CD4-positive, alpha-beta T cell treated with Interleukin-4 for 1 hour (primary cell): Measurements from ENCODE around the gene TENT5C.

Experiments used
- DNase-seq, 2 donors: peaks; one replicate each; pipeline ENCODE4 v3.0.0-alpha.2; 2020 to 2022

The TENT5C gene

DNA sequence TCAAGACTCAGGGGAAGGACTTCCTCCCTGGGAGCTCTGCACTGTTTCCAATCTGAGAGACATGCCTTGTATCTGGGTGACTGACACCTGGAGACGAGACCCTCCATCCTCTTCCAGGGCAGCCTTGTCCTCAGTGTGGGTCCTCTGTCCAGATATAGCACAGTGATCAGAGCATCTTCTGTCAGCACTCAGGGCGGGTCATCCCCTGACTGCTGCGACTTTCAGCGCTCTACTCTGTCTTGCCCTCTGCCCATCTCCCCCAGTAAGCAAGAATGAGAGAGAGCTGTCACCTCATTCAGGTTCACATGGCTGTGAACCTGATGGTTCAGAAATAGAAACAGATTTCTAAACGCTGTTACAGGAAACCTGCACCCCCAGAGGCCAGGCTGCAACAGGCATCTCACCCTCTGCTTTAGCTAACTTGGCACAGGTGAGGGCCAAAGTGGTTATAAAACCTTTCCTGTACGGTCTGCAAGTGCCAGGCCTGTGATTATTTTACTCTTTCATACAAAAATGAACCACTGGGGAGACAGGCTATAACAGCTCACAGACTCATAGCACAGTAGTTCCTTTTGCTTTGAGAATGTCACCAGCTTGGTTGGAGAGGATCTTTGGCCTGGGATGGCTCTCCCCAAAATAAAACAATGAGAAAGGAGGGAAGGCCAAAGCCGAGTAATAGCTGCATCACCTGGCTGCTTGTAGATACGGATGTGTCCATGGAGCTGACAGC is 11.4 kb upstream of the TENT5C start:
- no peak for DNase-seq

DNA sequence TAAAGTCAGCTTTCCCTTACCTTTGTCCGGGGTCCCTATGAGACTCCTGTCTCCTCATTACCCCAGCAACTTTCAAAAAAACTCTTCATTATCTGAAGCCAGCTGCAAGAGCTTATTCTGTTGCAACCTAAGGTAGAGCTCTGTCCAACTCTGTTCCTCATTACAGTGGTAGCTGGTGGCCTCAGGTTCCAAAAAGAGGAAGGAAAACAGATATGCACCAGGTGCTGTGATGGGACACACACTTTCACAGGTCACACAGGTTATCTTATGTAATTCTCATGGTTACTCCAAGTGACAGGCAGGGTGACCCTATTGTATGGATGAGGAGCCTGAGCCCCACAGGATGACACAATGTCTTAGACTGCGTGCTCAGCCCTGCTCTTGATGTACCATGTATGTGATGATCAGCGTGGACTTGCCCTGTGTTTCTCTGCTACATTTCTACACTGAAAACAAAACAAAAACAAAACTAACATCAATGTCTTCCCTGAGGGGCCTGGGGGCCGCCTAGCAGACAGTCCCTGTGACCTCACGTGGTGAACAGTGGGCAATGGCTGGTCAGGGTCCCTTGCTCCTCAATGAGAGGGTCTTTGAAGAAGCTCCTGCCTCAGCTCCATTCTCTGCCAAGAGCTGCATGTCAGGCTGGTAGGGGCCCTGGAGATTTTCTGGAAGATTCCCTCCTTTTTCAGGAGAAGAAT is 9.7 kb upstream of the TENT5C start:
- DNase-seq, result peak in 1 of 2 donors; percentile 38

DNA sequence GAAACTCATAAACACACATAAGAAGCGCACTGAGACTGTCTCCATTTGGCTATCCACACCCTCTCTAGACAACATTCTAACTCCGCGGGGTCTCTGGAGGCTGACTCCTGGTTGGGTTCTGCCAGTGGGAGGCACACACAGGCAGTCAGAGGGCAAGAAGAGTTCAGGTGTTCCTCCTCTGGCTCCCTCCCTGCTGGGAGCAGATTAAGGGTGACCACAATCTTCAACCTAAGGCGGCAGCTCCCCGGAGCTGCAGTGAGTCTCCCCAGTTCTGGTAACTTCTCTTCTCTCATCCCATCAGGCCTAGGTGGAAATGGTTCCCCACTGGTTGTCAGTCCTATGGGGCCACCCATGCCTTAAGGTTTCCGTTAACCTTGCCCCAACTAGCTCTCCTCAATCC is 7.4 kb upstream of the TENT5C start:
- no peak for DNase-seq

DNA sequence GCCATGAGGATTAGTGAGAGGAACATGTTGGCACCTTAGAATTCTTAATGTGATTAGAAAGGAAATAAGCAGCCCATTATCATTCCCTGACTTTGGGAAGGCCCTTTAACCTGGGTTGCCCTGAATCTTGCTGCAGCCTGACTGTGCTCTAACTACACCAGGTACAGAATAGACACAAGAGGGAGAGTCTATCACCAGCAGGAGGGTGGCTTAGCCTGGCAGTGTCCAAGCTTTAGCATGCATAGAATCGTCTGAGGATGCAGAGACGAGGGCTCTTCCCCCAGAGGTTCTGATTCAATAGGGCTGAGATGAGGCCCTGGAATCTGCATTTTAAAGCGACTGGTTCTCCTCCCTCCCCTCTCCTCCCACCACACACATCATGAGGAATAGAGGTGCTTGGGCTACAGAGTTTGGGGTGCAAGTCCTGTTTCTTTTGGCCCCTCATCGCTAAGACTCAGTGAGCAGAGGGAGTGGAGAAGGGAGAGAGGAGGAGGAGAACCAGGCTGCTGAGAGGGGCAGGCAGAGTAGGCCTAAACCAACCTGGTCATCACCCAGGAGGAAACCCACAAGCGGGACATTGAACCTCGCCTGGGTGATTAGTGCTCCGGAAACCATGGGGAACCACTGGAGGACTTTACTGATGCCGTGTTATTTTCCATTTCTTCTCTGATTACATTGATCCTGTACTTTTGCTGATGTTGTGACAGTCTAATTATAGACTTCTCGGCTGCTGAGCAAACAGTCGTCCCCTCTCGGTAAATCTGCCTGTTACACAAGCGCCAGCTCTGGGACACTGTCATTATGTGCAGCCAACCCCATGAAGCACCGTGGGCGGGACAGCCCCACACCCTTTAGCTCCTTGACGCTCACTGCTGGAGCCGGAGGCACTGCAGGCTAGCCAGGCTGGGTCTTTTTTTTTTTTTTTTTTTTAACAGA is 6.3 kb upstream of the TENT5C start:
- no peak for DNase-seq

DNA sequence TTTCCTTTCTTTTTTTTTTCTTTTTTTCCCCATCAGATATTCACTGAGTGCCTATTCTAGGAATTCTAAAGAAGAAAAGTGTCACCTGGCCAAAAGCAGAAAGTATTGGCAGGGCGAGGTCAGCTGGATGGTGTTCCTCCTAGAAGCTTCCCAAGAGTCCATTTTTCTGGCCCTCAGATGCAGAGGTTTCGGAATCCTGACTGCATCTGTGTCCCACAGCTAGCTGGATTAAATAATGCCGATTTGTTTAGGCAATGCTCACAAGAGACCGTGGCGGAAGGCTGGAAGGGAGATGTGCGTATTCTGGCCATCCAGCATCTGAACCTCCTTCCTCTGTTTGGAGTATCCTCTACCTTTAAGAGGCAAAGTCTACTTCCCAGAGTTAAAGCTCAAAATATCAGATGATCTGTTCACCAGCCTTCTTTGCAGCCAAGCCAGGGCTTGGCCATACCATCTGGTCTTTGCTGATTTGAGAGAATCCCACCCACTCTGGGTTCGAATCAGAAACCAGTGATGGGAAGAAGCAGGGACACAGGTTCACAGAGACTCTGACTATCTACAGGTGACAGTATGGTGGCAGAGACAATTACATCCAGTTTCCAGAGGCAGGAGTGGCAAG is 5.4 kb upstream of the TENT5C start:
- DNase-seq, result no peak

DNA sequence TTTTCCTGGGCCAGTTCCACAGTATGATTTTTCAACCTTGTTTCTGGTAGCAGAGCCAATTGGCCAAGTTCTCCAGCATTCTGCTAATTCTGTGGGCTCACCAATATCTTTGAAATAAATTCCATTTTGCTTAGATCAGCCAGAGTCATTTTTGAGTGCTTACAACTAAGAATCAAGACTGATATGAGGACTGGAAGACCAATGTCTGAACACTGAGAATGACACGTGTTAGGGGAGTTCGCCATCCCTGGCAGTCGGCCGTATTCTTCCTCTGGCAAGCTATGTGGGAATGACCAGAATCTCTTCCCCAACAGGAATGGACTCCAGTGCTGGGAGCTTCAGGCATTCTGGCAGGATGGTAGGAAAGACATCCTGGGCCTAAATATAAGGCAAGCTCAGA is 4.9 kb upstream of the TENT5C start:
- DNase-seq, result no peak

DNA sequence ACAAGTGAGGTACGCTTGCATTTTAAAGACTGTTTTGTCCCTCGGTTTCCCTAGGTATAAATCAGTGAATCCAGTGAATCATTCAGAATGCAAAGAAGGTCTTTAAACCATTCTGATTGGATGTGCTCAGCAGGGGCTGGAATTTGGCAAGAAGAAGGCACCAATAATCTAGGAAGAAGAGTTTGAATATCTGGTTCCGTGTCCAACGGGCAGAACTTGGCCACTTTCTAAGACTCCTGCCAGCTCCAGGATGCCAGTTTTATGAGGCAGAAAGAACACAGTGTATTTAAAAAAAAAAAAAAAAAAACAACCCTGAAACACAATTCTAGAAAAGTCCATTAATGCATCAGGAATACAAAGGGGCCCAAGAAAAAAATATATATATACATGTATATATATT is 3.0 kb upstream of the TENT5C start:
- DNase-seq, result no peak

DNA sequence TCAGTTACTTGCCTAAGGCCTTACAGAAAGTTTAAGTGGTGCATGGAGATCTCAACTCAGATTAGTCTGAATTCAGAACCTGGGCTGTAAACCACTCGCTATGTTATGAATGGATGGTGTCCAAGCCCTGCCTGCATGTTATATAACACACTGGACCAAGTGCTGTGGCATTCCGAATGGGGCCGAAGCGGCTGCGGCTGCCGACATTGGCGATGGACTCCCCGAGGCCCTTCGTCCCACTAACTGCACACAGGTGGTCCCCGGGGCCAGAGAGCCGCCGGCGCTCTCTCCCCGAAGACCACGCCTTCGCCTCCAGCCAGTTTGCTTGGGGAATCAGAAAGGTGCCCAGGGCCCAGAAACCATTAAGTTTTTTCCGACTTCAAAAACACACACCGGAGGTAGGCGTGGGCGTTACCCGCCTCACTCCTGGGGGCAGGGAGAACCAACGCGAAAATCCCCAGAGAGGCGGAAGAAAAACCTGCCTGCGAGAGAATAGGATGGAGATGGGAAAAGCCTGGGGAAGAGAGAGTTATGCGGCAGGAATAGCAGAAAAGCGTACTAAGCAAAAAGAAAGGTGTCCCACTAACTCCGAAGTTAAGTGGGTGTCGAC is 579 bp upstream of the TENT5C start:
- DNase-seq, result no peak

DNA sequence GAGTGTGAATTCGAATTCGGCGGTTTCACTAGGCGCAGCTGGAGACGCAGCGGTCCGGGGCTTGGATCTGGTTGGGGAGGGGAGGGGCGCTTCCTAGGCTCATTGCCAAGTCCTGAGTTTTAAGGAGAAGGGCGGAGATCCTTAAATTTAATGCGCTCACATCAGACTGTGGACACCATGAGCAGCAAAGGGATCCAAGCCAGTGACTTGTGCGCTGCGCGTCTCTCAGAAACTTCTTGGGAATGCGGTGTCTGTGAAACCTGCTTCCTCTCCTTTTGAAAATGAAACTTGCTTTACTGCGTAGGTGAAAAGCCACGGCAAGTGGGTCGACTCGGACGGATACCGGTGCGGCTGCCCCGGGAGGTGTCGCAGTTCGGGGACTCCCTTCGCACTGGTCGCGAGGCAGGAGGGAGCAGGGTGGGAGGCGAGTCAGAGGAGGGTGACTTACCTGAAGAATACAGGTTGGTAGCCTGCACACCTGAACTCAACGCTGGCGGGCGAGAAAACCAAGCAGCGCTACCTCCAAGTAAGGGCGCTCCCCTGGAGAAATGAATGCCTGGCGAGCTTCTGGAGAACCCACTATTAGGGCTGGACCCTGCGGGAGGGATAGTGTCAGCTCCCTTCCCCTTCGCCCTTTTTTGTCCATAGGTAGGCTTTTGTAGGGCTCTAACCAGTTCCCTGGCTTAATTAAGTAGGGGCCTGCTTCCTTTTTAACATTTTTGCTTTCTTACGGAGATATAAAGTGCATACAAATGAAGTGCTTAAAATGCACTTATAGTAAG is 992 bp downstream of the TENT5C start:
- DNase-seq, result peak; percentile 70 to 76

DNA sequence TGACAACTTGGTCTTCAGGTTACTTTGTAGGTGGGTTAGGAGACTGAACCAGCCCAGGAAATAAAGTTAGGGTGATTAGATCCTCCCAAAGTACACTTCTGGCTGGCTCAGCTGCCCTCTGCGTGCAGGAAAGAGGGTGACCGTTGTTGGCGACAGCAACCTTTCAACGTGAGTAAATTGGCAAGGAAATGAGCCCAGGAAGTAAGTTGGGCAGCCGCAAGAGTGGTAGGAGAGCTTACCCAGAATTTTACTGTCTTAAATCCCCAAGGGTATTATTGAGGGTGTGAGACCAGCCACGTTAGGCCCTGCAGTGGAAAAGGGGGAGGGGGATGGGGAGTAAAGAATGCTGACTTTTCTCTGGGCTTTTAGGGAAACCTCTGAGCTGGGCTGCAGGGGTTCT is 1.6 kb downstream of the TENT5C start:
- DNase-seq, result peak; percentile 80

DNA sequence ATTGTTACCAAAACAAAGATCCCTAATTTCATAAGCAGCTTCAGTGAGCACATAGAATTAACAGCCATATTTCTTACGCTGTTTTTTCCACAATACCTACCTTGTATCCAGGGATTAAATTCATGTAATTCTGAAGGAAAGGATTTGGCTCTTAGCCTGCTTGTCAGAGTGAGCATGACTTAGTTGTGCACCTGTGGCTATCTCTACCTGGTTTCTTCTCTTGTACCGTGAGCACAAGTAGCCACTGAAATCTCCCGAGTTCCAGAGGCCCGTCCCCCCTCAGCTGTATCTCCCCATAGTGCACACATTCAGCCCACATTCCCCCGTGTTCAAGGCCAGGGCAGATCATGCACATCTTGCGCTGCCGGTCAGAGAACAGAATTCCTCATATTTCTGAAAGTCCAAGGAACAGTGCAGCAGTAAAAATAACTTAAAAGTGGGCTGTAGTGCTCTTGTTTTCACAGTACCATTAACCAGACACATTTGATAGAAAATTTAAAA is 2.3 kb downstream of the TENT5C start:
- DNase-seq, result no peak

DNA sequence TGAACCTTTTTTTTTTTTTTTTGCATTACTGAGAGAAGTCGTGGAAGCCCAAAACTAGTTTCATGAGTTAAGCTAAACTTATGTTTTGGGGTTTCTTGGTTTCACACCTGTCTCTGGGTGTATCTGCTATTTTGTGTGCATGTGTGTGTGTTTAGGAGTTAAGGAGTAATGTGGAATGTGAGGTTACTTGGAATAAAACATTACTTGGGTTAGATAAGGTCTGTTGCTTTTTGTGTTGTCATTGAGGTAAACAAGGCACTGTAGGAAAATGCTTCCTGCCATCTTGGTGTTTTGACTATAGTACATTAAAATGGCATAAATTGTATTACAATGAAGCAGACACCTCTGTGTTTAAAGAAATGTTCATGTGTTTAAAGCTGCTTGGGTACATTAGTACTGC is 2.9 kb downstream of the TENT5C start:
- DNase-seq, result no peak

DNA sequence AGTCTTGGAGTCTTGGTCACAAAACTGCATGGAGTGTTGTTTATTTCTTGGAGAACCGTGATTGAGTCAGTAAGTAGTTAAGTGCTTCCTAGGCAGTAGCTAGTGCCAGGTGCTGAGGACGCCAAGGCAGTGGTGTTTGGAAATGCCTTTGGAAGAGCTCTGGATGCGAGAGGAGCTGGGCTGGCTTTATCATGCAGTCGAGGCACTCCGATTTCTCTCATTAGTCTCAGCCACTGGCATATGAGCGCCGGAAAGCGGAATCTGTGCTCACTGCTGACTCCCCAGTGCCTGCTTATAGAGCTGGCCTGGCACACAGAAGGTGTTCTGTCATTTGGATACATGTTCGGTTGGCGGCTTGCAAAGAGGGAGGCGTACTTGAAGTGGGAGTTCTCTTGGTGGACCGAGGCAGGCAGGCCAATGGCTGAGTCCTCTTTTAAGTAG is 3.6 kb downstream of the TENT5C start:
- no peak for DNase-seq

DNA sequence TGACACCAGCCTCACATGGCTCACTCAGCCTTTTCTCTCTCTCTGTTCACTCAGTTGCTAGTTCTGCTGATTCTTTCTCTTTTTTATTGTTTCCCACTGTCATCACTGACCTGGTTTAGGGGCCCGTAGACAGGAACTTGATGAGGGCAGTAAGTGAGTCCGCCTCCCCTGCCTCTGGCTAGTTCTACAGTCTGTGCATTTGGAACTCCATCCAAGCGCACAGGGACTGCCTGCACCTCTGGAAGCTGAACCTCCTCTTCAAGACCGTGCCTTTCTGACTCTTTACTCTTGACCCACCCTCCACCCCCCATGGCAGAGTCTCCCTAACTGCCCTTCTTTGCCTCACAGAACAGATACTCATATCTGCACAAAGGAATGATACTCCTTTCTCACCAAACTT is 4.2 kb downstream of the TENT5C start:
- DNase-seq, result no peak

DNA sequence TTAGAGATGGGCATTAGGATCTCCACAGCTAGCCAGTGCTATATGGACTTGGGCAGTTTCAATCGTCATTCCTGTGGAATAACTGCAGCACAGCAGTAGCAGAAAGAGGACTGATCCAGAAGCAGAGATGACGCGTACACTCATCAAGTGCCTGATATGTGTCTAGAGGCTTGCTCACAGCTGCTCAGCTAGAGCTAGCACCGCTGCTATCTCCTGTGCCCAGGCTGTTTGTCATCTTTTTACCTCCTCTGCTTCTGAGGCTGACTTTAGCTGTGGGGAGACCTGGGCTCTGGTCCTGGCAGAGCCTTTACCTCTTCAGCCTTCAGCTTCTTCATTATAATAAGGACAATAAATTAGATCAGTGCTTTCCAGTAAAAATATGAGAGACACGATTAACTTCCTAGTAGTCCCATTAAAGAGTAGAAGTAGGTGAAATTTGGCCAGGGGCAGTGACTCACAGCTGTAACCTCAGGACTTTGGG is 5.3 kb downstream of the TENT5C start:
- DNase-seq, result no peak

DNA sequence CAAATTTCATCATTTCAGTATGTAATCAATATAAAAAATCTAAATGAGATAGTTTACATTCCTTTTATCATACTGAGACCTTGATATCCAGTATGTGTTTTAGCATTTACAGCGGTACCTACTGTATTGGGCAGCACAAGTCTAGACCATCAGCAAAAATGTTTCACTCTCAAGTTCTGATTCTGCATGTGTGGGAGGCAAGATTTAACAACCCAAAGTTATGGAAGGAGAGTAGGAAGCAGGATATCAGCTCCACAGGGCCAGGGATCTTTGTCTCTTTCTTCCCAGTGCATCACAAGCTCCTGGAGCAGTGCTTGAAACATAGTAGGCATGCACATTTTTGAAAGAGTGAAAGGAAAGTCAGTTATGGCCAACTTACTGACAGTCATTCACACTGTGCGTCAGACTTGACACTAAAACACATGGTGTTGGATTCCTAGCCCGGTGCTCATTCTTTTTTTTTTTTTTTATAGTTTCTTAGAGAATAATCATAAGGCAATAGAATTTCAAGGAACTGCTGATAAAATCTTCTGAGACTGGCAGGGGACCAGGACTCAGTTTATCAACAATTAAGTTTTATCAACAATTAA is 6.1 kb downstream of the TENT5C start:
- no peak for DNase-seq

DNA sequence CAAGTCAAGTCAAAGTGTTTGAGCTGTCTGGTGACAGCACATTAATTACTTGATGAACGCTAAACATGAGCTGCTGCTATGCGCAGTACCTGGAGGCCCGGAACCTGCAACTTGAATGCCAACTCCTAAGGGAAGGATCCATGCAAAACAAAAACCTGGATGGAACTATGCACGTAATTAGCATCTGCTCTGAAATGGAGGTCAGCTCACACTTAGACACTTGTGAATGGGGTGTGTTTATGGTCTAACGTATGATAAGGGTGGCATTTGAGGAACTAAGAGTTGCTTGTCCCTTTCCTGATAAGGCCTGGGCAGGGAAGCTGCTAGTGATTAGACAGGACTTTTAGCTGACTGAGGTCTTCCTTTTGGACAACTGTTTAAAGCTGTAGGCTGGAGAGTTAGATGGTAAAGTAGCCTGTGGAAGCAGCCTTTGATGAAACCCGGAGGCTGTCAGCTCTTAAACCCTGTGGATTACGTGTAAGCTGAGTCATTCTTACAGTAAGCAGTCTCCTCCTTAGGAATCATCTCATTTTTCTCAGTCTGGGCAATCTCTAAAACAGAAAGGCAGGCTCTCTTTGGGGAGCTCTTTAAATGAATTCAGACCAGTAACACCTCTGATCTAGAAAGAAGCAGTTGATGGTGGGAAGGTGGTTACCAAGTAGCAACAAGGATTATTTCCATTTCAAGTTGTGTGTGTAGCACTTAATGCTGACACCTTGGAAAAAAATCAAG is 6.8 kb downstream of the TENT5C start:
- no peak for DNase-seq

DNA sequence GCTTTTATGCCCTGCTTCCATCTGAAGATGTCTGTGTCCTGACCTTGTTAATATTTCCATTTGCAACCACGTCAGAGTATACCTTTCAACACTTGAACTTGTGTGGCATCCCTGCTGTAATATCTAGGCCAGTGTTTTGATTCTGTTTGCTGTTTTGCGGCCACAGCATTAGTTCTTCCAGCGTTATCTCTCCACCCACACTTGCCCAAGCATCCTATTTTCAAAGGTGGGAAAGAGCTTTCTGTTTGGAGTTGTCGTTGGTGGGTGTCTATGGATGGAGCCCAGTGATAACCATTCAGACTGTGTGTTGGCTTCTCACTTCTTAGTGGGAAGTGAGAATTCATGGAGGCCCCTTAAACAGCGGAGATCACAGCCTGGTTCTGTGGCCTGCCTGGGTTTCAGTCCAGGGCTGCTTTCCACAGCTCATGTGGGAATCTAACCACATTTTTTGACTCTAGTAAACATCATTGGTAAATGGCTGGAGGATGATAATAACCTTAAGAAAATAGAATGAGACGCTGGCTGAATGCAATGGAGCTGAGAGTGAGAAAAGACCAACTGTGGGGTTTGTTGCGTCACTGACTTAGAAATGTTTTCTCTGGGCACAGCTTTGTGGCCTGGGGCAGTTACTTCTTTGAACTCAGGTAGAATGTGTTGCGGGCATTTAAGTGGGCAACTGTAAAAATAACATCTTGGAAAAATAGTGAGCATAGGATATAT is 7.6 kb downstream of the TENT5C start:
- DNase-seq, result no peak

DNA sequence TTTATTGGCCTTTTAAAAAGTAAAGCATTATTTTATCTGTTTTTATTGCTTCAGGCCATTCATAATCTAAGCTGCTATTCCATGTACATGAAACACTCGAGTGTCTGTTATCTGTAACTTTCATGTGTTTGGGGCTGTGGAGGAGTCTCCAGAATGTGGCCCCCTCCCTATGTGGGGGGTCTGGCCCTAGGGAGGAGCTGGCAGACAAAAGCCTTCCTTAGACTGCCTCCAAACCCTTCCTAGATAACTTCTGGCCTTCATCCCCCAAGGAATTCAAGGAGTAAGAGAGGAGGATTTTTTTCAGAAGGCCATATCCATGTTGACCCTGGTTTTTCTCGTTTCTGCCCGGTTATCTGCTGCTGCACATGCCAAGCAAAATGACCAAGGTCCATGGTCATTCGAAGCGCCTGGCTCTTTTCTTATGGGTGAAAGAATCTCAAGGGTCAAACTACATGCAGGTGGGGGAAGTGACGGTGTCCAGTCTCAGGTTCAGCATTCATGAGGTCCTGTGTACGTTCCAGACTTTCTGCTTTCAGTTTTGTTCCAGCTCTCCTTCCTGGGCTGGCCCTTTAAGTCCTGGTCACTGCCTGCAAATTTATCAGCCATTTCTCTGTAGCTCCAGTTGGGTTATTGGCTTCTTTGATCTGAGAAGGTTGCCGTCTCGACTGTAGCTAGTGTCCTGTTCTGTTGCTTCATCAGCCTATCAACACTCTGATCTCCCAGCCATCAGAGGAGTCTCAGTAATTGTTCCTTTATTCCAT is 8.3 kb downstream of the TENT5C start:
- no peak for DNase-seq
